GM19023 (cell line): ENCODE data around the gene SLC25A6.
"Not testable (repeated sequence)": the region's sequence is repeated elsewhere in the genome, so short reads cannot be mapped to it uniquely, and the experiment has no call there.

Experiments
- ATAC-seq: cut with Tn5 transposase; IDR thresholded peaks from one replicate; pipeline ENCODE4 v1.9.1; 2021; ENCODE audit warnings: mild to moderate bottlenecking, moderate library complexity; ENCODE audit not compliant: unreplicated experiment

Gene SLC25A6

DNA sequence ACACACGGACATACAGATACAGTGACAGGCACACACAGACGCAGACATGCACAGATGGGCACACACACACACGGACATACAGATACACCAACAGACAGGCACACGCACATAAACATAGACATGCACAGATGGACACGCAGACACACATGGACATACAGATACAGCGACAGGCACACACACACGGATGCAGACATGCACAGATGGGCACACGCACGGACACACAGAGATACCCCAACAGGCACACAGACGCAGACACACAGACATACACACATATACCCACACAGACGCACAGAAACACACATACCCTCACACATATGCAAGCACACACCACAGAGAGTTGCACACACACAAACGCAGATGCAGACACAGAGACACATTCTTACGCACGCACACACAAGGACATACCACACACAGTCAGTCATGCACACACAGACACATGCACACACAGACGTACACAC, 24.4 kb upstream of the SLC25A6 start:
- ATAC-seq, result no peak

- no peak for ATAC-seq
These were observed 20.7 kb upstream of the SLC25A6 start for GRCh38 chrX:1412551-1413161.

DNA sequence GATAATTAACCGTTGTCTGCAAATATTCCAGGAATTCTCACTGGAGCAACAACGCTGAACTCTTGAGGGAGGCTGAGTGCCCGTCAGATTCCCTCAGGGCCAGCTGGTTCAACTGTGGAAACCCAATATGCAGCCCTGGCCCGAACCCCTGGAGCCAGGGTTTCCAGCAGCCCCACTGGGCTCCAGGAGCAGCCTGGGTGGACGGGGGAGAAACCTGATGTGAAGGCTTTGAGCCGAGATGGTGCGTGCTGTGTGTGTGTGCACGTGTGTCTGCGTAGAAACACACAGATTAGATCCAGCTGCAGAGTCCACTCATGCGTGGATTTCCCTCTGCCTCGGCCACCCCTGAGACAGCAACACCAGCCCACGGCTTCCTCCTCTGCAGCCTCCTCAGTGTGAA, 19.4 kb upstream of the SLC25A6 start:
- ATAC-seq, result no peak

GRCh38 chrX:1407035-1407434, 15.1 kb upstream of the SLC25A6 start:
- ATAC-seq, result no peak

DNA sequence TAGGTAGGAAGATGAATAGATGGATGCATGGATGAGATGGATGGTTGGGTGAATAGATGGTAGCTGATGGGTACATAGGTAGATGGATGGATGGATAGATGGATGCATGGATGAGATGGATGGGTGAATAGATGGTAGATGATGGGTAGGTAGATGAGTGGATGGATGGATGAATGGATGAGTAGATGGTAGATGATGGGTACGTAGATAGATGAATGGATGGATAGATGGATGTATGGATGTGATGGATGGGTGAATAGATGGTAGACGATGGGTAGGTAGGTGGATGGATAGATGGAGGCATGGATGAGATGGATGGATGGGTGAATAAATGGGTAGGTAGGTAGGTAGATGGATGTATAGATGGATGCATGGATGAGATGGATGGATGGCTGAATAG, 13.9 kb upstream of the SLC25A6 start:
- not testable (repeated sequence) for ATAC-seq

- not testable (repeated sequence) for ATAC-seq
These were observed 12.0 kb upstream of the SLC25A6 start for GRCh38 chrX:1403867-1404266.

DNA sequence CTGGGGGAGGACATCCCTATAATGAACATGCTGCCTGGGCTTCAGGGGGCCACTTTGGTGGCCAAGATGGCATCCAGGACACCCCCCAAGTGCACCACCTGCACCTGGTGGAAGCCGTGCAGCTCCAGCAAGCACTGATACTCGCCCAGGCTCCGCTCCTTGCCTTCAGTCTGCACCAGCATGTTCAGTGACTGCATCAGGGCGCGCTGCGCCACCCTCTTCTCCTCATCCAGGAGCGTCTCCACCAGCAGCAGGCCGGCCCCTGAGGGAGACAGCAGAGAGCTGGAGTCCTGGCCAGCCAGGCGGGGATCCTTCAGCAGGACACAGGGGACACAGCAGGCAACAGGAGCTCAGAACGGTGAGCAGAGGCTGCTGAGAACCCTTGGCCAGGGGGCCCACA, 11.3 kb upstream of the SLC25A6 start:
- ATAC-seq, result no peak

DNA sequence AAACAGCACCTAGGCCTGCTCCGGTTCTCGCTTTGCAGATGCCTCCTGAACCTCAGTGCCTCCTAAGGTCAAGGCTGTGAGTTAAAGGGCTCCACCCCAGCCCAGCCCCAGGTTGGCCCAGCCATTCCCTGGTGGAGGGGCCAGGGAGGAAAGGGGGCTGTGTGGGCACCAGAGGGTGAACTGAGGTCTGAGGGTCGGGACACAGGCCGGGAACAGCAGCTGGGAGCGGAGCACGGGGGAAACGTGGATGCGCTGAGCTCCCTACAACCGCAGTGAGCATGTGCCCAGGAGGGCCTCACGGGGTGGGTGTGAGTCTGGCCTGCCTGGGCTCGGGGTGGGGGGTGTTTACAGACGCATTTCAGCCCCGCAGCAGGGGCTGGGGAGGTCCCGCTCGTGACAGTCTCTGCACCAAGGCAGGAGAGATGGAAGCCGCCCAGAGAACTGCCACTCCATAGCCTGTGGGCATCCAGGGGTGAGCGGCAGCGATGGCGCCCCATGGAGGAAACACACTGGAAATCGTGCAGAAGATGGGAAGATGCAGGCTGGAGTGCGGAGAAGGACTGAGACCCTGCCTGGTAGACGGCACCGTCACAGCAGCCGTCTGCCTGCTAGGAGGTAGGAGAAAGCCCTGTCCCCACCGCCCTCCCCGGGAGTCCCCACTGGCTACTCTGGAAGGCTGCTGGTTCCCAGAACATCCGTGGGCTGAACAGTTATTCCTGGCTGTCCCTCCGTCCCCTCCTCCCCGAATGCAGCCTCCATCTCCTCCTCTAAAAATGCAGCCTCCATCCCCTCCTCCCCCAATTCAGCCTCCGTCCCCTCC, 9.9 kb upstream of the SLC25A6 start:
- no peak for ATAC-seq

DNA sequence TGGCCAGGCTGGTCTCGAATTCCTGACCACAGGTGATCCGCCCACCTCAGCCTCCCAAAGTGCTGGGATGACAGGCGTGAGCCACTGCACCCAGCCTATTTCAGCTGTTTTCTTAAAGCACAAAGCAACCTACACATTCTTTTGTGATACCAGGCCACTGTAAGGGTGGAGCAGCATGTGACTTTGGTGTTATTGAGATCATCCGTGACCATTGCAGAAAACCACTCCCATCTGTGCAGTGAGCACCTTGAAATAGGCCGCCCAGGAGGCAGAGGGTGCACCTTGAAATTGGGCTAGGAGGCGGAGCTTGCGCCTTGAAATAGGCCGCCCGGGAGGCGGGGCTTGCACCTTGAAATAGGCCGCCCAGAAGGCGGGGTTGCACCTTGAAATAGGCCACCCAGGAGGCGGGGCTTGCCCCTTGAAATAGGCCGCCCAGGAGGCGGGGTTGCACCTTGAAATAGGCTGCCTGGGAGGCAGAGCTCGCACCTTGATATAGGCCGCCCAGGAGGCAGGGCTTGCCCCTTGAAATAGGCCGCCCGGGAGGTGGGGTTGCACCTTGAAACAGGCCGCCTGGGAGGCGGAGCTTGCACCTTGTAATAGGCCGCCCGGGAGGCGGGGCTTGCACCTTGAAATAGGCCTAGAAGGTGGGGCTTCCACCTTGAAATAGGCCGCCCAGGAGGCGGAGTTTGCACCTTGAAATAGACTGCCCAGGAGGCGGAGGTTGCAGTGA, 9.0 kb upstream of the SLC25A6 start:
- no peak for ATAC-seq

- no peak for ATAC-seq
These were observed 8.1 kb upstream of the SLC25A6 start for GRCh38 chrX:1400049-1400448.

DNA sequence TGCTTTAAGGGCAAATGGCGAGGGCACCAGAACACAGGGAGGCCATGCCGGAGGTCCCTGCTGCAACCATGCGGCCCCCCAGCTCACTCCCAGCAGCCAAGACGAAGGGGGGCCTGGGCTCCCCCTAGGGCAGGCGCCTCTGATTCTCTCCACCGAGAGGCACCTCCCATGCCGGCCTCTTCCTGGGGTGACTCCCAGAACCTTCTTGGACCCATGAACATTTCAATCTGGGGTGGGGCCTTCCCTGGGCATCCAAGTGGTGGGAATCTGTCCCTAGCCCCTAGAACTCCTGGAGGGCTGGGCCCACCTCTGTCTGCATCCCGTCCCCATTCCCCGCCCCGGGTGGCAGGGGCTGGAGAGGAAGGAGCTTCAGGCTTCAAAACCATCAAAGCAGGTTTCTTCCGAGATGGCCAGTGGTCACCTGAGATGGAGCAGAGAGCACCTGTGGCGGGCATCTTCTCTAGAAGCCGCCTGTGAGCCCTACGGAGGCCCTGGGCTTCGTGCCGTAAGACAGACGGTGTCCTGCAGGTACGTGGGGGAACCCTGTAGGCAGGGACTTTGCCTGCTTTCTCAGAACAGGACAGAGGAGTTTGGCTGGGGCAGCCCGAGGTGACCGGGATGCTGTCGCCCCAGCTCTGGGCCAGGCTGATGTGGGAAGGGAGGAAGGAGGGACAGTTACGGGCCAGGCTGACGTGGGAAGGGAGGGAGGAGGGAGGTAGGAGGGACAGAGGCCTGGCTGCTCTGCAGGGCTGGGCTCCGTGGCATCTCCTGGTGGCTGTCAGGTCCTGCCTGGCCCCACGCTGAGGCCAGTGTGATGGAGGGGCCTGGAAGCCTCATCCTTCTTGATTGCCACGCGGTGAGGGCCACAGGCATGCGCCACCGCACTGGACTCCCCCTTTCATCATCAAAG, 6.8 kb upstream of the SLC25A6 start:
- ATAC-seq, result no peak

DNA sequence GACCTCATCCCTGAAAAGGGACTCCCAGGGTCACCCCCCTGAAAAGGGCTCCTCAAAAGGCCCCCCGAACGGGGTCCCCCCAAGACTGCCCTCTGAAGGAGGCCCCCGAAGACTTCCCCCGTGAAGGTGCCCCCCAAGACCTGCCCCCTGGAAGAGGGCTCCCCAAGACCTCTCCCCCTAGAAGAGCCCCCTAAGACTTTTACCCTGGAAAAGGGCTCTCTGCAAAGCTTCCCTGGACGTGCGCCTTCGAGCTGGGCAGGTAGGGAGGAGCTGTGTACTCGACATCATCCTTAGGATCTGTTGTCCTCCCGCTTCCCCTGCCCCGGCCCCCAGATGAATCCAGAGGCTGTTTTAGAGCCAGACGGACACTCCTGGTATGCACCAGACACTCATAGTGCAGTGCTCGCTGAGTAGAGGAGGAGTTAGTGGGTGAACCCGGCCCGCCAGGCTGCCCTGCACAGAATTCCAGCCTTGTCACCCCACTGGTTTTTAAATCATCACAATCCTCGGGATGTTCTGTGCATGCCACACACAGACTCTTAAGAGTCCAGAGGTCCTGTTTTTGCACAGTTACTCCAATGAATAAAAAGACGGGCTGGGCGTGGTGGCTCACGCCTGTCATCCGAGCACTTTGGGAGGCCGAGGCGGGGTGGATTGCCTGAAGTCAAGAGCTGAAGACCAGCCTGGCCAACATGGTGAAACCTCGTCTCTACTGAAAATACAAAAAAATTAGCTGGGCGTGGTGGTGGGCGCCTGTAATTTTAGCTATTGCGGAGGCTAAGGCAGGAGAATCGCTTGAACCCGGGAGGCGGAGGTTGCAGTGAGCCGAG, 5.7 kb upstream of the SLC25A6 start:
- no peak for ATAC-seq

GRCh38 chrX:1397001-1397400, 5.1 kb upstream of the SLC25A6 start:
- no peak for ATAC-seq

DNA sequence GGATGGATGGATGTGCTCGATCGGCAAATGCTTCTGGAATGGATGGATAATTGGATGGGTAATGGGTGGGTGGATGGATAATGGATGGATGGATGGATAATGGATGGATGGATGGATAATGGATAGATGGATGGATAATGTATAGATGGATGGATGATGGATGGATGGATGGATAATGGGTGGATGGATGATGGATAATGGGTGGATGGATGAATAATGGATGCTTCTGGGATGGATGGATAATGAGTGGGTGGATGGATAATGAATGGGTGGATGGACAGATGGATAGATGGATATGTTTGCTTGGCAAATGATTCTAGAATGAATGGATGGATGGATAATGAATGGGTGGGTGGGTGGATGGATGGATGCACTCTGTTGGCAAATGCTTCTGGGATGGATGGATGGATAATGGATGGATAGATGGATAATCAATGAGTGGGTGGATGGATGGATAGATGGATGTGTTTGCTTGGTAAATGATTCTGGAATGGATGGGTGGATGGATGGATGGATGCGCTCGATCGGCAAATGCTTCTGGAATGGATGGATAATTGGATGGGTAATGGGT, 3.8 kb upstream of the SLC25A6 start:
- no peak for ATAC-seq

DNA sequence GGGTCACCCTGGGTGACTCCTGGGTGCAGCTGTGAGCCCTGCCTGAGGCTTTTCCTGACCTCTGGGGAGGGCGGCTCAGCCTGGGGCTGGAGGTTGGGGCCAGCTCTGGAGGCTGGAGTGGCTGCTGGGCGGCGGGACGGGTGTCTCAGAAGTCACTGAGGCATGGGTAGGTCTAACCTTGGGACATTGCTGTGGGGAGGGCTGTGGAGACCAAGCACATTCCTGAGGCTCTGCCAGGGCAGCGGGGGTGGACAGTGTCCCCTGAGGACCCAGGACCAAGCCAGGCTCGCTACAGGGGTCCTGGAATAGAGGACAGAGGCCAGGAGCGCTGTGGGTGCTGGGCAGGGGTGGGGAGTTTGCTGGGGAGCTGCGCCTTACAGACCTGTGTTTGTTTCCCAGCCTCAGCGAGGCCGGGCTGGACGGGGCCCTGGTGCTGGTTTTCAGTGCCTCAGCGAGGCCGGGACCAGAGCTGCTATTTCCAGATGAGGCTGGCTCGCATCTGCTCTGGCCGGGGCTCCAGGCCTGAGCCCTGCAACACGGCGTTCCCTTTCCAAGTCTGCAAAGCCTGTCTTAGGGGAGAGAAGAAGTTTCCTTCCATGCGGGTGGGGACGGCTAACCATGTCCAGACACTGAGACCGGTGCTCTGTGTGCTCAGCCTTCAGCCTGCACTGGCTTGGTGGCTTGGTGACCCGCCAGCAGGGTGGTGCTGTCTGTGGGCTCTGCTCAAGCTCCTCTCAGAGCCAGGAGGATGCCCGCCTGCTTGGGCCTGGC, 3.0 kb upstream of the SLC25A6 start:
- ATAC-seq, result no peak

- no peak for ATAC-seq
These were observed 2.1 kb upstream of the SLC25A6 start for GRCh38 chrX:1393871-1394615.

DNA sequence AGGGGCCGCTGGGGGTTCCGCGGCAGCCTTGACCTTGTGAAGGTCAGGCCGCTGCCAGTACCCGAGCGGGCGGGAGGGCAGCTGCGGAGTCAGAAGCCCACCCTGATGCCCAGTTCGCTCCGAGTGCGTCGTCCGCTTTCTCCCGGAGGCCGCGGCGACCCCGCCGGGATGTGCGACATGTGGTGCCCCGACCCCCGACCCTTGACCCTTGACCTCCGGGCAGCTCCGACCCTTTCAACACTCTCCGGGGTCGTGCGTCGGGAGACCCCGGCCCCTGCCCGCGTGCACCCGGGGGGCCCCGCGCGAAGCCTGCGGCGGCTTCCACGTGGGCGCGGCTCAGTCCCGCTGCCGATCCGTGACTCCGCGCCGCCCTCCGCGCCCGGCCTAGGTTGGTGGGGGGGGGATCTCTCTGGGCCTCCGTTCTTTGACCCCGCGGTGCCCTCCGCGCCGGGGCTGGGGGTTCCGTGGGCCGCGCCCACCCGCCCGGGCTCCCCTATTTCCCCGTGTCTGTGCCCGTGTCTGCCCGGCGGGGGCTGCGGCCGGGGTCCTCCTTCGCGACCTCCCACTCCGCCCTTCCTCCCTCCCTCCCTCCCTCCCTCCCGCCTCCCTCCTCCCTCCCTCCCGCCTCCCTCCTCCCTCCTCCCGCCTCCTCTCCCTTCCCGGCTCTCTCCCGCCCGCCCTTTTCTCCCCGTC, 609 bp upstream of the SLC25A6 start:
- peak; percentile 33 for ATAC-seq

GRCh38 chrX:1391370-1391706, 575 bp downstream of the SLC25A6 start:
- no peak for ATAC-seq
